ENCODE data around the gene STIP1. TPM values are rescaled to one million over a fixed set of nuclear protein-coding genes. Genes with fewer than 3 reads are reported as not detected.

Gene STIP1
- polyA plus RNA-seq: 43.6 and 47.9 TPM in 2 replicates

DNA sequence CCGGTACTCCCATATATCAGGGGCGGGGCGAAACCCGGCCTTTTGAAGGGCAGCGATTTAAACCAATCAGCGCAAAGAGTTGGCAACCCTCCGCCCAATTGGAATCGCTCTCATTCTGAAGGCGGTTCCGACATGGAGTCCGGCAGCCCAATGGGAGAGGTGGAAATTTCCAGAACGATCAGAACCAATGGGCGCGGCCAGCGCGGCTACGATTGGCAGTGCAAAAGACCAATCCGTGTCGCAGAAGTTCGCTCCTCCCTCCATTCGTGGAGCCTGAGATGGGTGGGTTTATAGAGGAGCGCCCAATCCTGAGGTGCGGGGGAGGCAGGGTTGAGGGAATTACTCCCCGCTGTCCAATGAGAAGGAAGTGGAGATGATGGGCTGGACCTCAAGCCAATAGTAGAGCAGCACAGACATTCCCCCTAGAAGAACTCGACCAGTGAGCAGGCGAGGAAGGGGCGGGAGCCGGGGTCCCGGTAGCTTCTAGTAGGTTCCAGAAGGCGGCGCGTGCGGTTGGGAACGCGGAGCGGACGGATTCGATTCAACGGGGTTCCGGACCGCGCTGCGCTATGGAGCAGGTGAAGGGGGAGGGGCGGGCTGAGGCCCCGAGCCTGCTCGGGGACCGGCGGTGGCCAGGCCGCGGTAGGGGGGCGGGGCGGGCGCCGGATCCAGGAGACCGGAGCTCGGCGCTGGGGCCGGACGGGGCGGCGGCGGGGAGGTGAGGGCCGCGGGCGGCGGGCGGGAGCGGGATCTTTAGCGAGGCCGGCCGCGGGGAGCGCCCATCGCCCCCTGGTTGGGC, at the start of gene STIP1:
TSS of gene STIP1 (plus strand) at position 479 of the 799 bp plus-strand sequence. CDS start at position 570, 91 bp downstream.

DNA sequence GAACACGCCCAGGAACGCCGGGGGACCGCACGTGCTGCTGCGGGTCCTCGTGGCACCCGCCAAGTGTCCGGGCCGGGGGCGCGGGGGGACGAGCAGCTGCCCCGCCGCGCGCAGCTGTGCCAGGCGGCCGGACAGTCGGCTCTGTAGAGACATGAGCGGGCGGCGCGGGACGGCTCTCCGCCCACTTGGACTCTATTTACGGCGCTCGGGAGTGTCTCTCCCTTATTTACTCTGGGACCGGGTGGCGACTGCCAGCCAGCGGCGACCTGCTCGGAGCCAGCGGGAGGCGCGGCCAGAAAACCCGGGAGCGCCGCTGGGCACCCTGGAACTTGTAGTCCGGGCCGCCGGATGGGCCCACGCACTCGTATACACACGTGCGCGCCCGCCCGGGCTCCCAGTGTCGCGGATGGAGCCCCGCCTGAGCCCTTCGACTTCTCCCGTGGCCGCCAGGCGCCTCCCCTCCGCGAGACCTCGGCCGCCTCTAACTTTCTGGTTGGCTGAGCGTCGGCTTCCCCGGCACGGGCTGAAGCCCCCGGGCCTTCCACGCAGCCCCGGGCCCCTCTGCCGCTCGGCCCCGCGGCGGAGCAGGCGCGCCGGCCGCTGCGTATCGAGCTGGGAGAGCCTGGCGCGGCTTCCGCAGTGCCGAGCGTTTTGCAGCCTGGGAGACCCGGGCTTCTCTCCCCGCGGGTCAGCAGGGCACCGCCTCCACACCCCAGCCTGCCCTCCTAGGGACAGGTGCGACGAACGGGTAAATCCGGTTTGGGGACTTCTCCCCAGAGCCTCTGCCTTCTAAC, 19.9 kb upstream of the STIP1 start, which contains the start of gene MACROD1:
TSS of gene MACROD1 (minus strand) at position 272 of the 794 bp plus-strand sequence. CDS start at position 153, 119 bp downstream.

DNA sequence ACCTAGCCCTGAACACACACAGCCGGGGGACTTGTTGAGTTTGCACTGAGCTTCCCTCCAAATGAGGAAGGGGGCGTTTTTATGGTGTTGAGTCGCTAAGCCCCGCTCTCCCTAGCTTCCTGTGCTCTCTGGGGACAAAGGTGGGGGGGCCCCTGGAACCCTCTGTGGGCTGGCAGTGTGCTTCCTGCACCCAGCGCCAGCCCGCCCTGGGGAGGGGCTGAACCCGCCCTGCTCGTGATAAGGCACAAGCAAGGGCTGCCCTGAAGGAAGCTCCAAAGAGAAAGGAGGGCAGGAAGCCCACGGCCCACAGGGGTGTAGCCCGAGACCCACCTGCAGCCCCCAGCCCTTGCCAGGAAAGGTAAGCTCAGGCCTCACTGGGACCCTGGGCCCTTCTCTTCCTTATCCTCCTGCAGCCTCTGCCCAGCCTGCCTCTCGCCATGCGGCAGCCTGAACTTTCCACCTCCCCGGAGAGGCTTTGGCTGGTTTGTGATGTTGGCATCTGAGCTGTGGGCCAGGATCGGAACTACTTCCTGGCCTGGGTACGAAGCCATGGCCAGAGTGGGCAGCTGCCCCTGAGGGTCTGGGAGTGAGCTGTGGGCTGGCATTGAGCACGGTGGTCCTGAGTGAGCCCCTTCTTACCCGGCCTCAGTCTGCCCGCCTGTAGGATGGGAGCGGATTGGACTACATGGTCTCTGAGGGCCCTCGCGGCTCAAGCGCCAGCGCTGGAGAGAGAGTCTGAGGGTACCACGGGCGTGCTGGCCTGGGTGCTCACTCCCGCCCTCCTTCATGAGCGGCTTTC, 20.7 kb downstream of the STIP1 start, which contains the start of gene FERMT3:
TSS of gene FERMT3 (plus strand) at position 265 of the 799 bp plus-strand sequence. CDS start 644 bp downstream, outside the sequence.

DNA sequence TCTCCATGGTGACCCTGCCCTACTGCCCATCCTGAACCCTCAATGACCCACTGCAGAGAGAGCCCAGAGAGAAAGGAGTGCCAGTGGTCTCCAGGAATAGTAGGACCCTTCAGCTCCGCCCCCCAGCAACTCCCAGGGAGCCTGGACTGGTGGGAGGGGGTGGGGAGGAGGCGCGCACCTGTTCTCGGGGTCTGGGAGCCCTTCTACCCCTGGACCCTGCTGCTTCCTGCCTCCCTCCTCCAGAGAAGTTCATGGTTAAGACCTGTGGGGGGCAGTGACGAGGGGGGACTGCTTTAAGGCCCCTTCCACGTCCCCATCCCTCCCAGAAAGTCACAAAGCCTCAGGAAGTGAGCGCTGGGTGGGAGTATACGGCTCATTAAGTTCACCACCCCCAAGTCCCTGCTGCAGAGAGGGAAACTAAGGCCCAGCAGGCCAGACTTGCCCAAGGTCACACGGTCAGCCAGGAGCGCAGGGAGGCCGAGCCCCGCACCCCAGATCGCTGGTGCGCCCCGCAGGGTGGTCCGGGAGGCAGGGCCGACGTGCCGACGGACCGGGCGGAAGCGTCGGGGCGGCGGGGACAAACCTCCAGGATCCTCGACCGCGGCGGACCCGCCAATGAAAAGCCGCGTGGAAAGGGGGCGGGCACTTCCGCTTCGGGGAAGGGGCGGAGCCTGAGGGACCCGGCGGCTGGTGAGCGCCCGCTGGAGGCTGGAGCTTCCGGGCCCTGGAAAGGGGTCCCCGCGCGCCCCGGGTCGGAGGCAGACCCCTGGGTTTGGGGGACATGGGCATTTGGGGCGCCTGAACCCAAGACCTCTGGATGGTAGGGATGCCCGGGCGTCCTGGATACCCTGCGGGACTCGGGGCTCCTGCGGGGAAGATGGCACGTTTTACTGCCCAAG, 39.9 kb downstream of the STIP1 start, which contains the start of the genes NUDT22 and TRPT1:
TSS of gene NUDT22 (plus strand) at position 667 of the 899 bp plus-strand sequence. CDS start 379 bp downstream, outside the sequence.
TSS of gene TRPT1 (minus strand) at position 579 of the 899 bp plus-strand sequence. CDS start at position 253, 326 bp downstream.

DNA sequence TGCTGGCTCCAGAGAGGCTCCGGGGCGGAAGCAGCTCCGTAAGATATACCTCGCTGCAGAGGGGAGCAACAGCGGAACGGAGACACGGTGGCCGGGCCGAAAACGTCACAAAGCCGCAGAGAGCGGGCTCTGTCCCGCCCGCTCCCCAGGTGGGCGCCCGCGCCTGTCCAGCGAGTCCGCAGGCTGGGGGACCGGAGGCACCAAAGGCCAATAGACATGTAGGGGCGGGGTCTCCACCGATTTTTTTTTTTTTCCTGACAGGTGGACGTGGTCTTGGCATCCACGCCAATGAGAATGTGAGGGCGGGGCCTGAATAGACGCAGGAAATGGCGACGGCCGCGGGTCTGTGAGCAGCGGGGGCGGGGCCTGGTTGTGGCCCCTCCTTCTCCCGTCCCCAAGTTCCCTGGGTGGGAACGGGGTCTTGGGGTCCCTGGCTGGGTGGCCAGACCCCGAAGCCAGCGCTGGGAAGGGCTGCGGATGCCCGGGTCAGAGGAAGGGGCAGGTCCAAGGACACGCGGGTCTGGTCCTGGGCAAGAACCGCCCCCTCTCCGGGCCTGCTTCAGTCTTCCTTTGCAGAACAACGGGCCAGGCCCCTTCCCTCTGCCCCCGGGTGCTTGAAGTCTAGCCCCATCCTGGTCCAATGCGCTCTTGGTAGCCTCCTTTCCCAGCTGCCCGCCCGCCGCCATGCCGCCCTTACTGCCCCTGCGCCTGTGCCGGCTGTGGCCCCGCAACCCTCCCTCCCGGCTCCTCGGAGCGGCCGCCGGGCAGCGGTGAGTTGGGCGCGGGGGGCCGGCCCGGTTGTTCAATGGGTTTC, 44.4 kb downstream of the STIP1 start, which contains the start of gene DNAJC4:
TSS of gene DNAJC4 (plus strand) at position 378 of the 814 bp plus-strand sequence. CDS start at position 685, 307 bp downstream.

DNA sequence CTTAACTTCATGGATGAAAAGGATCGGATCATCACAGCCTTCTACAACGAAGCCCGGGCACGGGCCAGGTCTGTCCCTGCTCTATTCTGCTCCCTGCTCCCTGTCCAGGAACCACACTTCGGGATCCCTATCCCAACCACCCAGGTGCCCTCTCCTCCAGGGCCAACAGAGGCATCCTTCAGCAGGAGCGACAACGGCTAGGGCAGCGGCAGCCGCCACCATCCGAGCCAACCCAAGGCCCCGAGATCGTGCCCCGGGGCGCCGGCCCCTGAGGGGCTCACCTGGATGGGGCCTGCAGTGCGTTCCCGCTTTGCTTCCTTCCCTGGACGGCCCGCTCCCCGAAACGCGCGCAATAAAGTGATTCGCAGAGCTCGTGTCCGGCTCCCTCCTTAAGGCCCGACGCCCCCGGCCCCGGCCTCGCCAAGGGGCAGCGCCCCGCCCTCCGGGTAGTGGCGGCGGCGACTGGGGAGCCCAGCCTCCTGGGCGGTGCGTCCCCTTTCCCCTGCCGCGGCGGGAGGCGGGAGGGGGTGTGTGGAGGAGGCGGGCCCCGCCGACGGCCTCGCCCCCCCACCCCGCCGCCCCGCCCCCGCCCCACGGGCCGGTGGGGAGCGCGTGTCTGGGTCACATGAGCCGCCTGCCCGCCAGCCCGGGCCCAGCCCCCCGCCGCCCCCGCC, 48.1 kb downstream of the STIP1 start, which contains the start of gene VEGFB:
TSS of gene VEGFB (plus strand) at position 672 of the 674 bp plus-strand sequence. CDS start 250 bp downstream, outside the sequence.

DNA sequence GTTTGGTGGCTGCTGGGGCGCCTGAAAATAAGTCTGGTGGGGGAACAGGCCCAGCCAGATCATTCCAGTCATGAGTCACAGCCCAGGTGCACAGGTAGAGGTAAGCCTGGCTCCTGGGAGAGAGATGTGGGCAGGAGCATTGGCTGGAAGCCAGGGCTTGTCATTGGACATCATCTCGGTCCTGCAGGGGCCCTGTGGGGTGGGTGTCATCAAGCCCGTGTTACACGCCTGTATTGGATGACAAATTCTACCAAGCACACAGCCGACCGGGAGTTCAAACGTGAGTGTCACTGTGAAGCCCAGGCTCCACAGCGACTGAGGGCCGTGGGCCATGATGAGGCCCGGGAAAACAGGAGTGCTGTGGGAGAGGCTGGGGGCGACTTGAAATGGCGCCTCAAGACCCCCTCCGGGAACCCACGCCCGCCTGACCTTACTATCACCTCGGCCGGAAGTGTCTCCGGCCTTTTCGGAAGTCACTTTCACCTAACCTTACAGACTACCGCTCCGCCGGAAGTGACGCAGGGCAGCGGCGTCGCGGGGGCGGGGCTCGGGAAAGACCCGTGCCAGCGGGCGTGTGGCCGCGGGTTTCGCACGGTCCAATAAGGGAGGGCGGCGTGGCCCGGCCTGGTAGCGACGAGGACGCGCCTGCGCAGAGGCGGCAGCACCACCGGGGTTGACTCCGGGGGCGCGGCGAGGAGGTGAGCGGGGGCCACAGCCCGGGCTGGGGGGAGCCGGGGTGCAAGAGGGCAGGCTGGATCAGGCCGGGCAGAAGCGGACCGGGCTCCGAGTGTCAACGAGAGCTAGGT, 54.7 kb downstream of the STIP1 start, which contains the start of gene FKBP2:
TSS of gene FKBP2 (plus strand) at position 661 of the 806 bp plus-strand sequence. CDS start 1,293 bp downstream, outside the sequence.

DNA sequence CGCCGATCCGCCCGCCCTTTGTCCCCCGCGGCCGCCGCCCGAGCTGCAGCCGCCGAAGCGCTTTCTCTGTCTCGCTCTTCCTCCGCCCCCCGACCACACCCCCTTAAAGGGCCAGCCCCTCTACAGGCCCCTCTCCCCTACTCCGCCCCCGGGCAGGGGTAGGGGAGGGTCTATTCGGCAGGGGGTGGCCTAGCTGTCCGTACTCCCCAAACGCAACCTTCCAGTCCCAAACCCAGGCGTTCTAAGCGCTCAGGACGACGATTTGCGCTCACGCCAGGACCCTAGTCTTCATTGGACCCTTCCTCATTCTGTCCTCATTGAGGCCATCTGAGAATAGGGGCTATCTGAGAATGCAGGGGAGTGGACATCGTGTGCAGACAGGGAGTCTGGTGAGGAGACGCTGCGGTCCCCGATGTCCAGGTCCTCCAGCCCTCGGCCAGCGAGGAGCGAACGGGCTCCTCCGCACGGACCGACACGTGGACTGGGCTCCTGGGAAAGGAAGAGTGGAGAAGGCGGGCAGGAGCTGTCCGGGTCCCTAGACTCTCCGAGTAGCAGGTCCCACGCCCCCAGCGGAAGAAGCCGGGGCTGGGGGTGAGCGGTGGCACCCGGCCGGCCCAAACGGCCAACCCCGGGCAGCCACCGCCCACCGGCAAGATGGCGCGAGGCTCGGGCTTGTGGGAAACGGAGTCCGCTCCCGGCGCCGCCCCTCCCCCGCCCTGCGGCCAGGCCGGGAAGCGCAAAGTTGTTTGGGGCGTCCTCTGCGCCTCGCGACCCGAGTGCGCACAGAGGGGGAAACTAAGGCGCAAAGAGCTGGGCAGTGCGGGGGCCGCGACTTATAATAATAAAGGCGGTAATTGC, 61.1 kb downstream of the STIP1 start, which contains the start of gene PPP1R14B:
TSS of gene PPP1R14B (minus strand) at position 73 of the 858 bp plus-strand sequence. CDS start 270 bp downstream, outside the sequence.

DNA sequence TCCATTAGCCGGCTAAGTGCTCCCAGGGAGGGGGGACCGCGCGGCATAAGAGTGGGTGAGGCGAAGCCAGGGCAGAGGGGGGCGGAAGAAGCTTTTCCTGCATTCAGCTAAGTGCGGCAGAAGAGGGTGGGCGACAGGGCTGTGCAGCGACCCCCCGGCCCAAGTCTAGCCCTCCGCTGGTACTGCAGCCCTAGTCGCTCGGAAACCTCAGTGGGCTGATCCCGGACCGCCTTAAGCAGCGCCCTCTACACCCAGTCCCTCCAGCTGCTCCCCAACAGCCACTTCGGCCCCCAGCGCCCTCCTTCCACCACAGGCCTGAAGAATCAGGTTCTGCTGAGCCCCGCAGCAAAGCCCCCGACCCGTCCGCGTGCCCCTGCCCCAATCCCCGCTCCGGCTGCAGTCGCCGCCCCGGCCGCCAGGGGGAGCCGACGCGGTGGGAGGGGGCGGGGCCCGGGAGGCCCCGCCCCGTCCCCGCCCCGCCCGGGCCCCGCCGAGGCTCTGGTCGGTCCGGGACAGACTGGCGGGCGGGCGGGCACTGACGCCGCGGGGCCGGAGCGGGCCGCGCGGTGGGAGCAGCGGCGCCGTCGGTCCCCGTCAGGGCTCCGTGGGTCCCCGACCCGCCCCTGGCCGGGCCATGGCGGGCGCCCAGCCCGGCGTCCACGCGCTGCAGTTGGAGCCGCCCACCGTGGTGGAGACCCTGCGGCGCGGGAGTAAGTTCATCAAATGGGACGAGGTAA, 65.2 kb downstream of the STIP1 start, which contains the start of gene PLCB3:
TSS of gene PLCB3 (plus strand) at position 515 of the 737 bp plus-strand sequence. CDS start at position 635, 120 bp downstream.

Other genes starting within 250 kb of the STIP1 start
- gene NAA40, start 247.2 kb upstream of the STIP1 start, polyA plus RNA-seq: 0.31 and 0.54 TPM in 2 replicates
- gene COX8A, start 211.6 kb upstream of the STIP1 start, polyA plus RNA-seq: 744 and 753 TPM in 2 replicates
- gene OTUB1, start 199.7 kb upstream of the STIP1 start, polyA plus RNA-seq: 56.4 and 106 TPM in 2 replicates
- 0.59 TPM in 1 of 2 replicates, not detected in the other for gene FLRT1, start 150.2 kb upstream of the STIP1 start, polyA plus RNA-seq
- 1.9 TPM in 1 of 2 replicates, not detected in the other for gene MACROD1, start 20.1 kb upstream of the STIP1 start, polyA plus RNA-seq
- not detected in 2 replicates for gene FERMT3, start 20.6 kb downstream of the STIP1 start, polyA plus RNA-seq
- gene TRPT1, start 40.0 kb downstream of the STIP1 start, polyA plus RNA-seq: 15.5 and 43.1 TPM in 2 replicates
- gene NUDT22, start 40.1 kb downstream of the STIP1 start, polyA plus RNA-seq: 8.7 and 9.8 TPM in 2 replicates
- 8.8 and 9.0 TPM in 2 replicates for gene DNAJC4, start 44.4 kb downstream of the STIP1 start, polyA plus RNA-seq
- 9.3 and 11.2 TPM in 2 replicates for gene VEGFB, start 48.4 kb downstream of the STIP1 start, polyA plus RNA-seq
- gene FKBP2, start 54.9 kb downstream of the STIP1 start, polyA plus RNA-seq: 387 and 624 TPM in 2 replicates
- 25.5 and 42.6 TPM in 2 replicates for gene PPP1R14B, start 60.8 kb downstream of the STIP1 start, polyA plus RNA-seq
- gene PLCB3, start 65.4 kb downstream of the STIP1 start, polyA plus RNA-seq: 6.8 and 9.9 TPM in 2 replicates
- gene BAD, start 98.5 kb downstream of the STIP1 start, polyA plus RNA-seq: 9.3 and 18.9 TPM in 2 replicates
- 4.4 and 8.0 TPM in 2 replicates for gene GPR137, start 99.7 kb downstream of the STIP1 start, polyA plus RNA-seq
- 0.17 TPM in 1 of 2 replicates, not detected in the other for gene KCNK4, start 105.1 kb downstream of the STIP1 start, polyA plus RNA-seq
- not detected in 2 replicates for gene CATSPERZ, start 114.2 kb downstream of the STIP1 start, polyA plus RNA-seq
- 2.4 and 7.9 TPM in 2 replicates for gene ESRRA, start 119.4 kb downstream of the STIP1 start, polyA plus RNA-seq
- gene TRMT112, start 131.4 kb downstream of the STIP1 start, polyA plus RNA-seq: 247 and 261 TPM in 2 replicates
- gene PRDX5, start 131.9 kb downstream of the STIP1 start, polyA plus RNA-seq: 352 and 367 TPM in 2 replicates
- not detected in 2 replicates for gene CCDC88B, start 154.0 kb downstream of the STIP1 start, polyA plus RNA-seq
- 0.46 and 0.67 TPM in 2 replicates for gene RPS6KA4, start 173.0 kb downstream of the STIP1 start, polyA plus RNA-seq